ENCODE measurements around the gene CC2D1A. TPM values are rescaled to one million over a fixed set of nuclear protein-coding genes. Genes with fewer than 3 reads are reported as not detected.

Gene CC2D1A
- total and polyA plus RNA-seq, 4 donors = 19.3 to 39.5 (median 29.4) TPM

DNA sequence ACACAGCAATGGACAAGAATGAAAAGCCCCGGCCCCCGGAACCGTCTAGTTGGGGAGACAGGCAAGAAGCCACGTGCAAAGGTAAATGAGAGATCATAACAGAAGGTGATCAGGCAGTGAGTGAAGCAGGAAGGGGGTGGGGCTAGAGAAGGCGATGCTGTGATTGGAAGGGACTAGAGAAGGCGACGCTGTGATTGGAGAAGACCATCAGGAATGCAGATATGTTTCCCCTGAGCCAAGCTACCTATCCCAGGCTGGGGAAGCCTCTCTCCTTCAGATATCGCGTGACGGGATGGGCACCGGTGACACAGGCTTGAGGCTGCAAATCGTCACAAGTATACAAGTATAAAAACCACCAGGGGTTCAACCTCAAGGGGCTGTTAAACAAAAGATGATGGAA is 68.1 kb downstream of the CC2D1A start:
- peak in 1 of 3 donors; percentile 33 for DNase-seq
- Histone ChIP-seq H3K4me3 (no peak overlapping the region), H3K9ac (ENCODE audit: insufficient read depth in 1 of 2, low read length in 2 of 2) (no peak overlapping the region), H3K27me3 (ENCODE audit: control insufficient read depth in 3 of 3, insufficient read depth in 3 of 3, low read length in 2 of 3) (no peaks in the 10 kb centered on the region), H3K9me3 (ENCODE audit: control insufficient read depth in 4 of 4, insufficient read depth in 3 of 4, low read length in 3 of 4) (no peaks in the 10 kb centered on the region), H3K27ac (ENCODE audit: low read depth in 1 of 2, low read length in 1 of 2) (no peak overlapping the region), H3K36me3 (ENCODE audit: control insufficient read depth in 4 of 4, insufficient read depth in 4 of 4, low read length in 4 of 4) (peaks cover 4 to 29% (median 13%) of the 10 kb centered on the region in 4 donors), H3K4me1 (ENCODE audit: control insufficient read depth in 5 of 5, insufficient read depth in 5 of 5, low read length in 5 of 5) (peaks cover 0 to 5% (median 2%) of the 10 kb centered on the region in 5 donors)
- TF ChIP-seq CTCF (IDR thresholded peaks at IDR 0.05; ENCODE audit: control extremely low read depth, extremely low read depth) = no peak
- ATAC-seq (ENCODE audit: insufficient read depth, low FRiP score) = no peak
- WGBS, 2 donors = 67 to 79% methylated on average over 12 of the region's 12 CpGs

- peaks cover 0 to 13% (median 7%) of the 10 kb centered on the region in 5 donors for H3K4me1 ChIP-seq (ENCODE audit: control insufficient read depth in 5 of 5, insufficient read depth in 5 of 5, low read length in 5 of 5)
- no peaks in the 10 kb centered on the region for H3K27me3 ChIP-seq (ENCODE audit: control insufficient read depth in 3 of 3, insufficient read depth in 3 of 3, low read length in 2 of 3)
- 89 to 93% methylated on average over 11 of the region's 11 CpGs for WGBS, 2 donors
- DNase-seq = no peak
- no peak for TF ChIP-seq CTCF (IDR thresholded peaks at IDR 0.05; ENCODE audit: control extremely low read depth, extremely low read depth)
- H3K9ac ChIP-seq (ENCODE audit: insufficient read depth in 1 of 2, low read length in 2 of 2) = no peak overlapping the region
- peaks cover 0 to 18% (median 11%) of the 10 kb centered on the region in 4 donors for H3K36me3 ChIP-seq (ENCODE audit: control insufficient read depth in 4 of 4, insufficient read depth in 4 of 4, low read length in 4 of 4)
- H3K4me3 ChIP-seq = no peak overlapping the region
- peak overlapping the region in 1 of 2 donors; percentile 51 for H3K27ac ChIP-seq (ENCODE audit: low read depth in 1 of 2, low read length in 1 of 2)
- no peaks in the 10 kb centered on the region for H3K9me3 ChIP-seq (ENCODE audit: control insufficient read depth in 4 of 4, insufficient read depth in 3 of 4, low read length in 3 of 4)
- no peak for ATAC-seq (ENCODE audit: insufficient read depth, low FRiP score)
Measured at GRCh38 chr19:13975870-13976269, 69.9 kb downstream of the CC2D1A start.

- DNase-seq = no peak
- Histone ChIP-seq H3K27ac (ENCODE audit: low read depth in 1 of 2, low read length in 1 of 2) (peak overlapping the region in 1 of 2 donors; percentile 58), H3K9me3 (ENCODE audit: control insufficient read depth in 4 of 4, insufficient read depth in 3 of 4, low read length in 3 of 4) (no peaks in the 10 kb centered on the region), H3K27me3 (ENCODE audit: control insufficient read depth in 3 of 3, insufficient read depth in 3 of 3, low read length in 2 of 3) (no peaks in the 10 kb centered on the region), H3K9ac (ENCODE audit: insufficient read depth in 1 of 2, low read length in 2 of 2) (no peak overlapping the region), H3K4me3 (no peak overlapping the region), H3K4me1 (ENCODE audit: control insufficient read depth in 5 of 5, insufficient read depth in 5 of 5, low read length in 5 of 5) (peaks cover 0 to 13% (median 7%) of the 10 kb centered on the region in 5 donors), H3K36me3 (ENCODE audit: control insufficient read depth in 4 of 4, insufficient read depth in 4 of 4, low read length in 4 of 4) (peaks cover 0 to 20% (median 11%) of the 10 kb centered on the region in 4 donors)
- WGBS, 2 donors = 87 to 89% methylated on average over 12 of the region's 12 CpGs
- no peak for ATAC-seq (ENCODE audit: insufficient read depth, low FRiP score)
- TF ChIP-seq CTCF (IDR thresholded peaks at IDR 0.05; ENCODE audit: control extremely low read depth, extremely low read depth) = no peak
Measured at GRCh38 chr19:13976446-13976845, 70.4 kb downstream of the CC2D1A start.

GRCh38 chr19:13977803-13978202 is 71.8 kb downstream of the CC2D1A start:
- DNase-seq (no peak), ATAC-seq (ENCODE audit: insufficient read depth, low FRiP score) (no peak)
- peaks cover 0 to 13% (median 7%) of the 10 kb centered on the region in 5 donors for H3K4me1 ChIP-seq (ENCODE audit: control insufficient read depth in 5 of 5, insufficient read depth in 5 of 5, low read length in 5 of 5)
- H3K9me3 ChIP-seq (ENCODE audit: control insufficient read depth in 4 of 4, insufficient read depth in 3 of 4, low read length in 3 of 4) = no peaks in the 10 kb centered on the region
- peaks cover 0 to 25% (median 10%) of the 10 kb centered on the region in 4 donors for H3K36me3 ChIP-seq (ENCODE audit: control insufficient read depth in 4 of 4, insufficient read depth in 4 of 4, low read length in 4 of 4)
- no peaks in the 10 kb centered on the region for H3K27me3 ChIP-seq (ENCODE audit: control insufficient read depth in 3 of 3, insufficient read depth in 3 of 3, low read length in 2 of 3)
- H3K9ac ChIP-seq (ENCODE audit: insufficient read depth in 1 of 2, low read length in 2 of 2) = no peak overlapping the region
- WGBS, 2 donors = 88 to 90% methylated on average over 12 of the region's 12 CpGs
- TF ChIP-seq CTCF (IDR thresholded peaks at IDR 0.05; ENCODE audit: control extremely low read depth, extremely low read depth) = no peak
- H3K27ac ChIP-seq (ENCODE audit: low read depth in 1 of 2, low read length in 1 of 2) = peak overlapping the region; percentile 69 to 73
- no peak overlapping the region for H3K4me3 ChIP-seq

All from lung (tissue), 12 donors.